Activated CD8-positive, alpha-beta T cell treated with anti-CD3 and anti-CD28 coated beads, Interleukin-2, amount 10 ng/mL, durations not matched to agents 7 days and 5 days (primary cell): ENCODE measurements around the gene ABCC11. TPM values are rescaled to one million over a fixed set of nuclear protein-coding genes. Genes with fewer than 3 reads are reported as not detected.
A peak's percentile ranks its signal among the peaks of the same experiment; 100 is the strongest.

ENCODE experiments used
- ATAC-seq: fragments of 150-1000 bp; cut with Tn5 transposase; one replicate; pipeline ENCODE4 v1.10.0; 2021; ENCODE audit warnings: moderate library complexity
- CTCF ChIA-PET: fragments of 350-600 bp; sonication (Branson Sonifier 250); formaldehyde crosslinking; loops from one replicate; lab custom pipeline; 2021; ENCODE audit warnings: antibody characterized with exemption; lab: Charles Lee
- POLR2A ChIA-PET: fragments of 350-600 bp; sonication (Branson Sonifier 250); formaldehyde crosslinking; loops from one replicate; lab custom pipeline; 2021; ENCODE audit warnings: antibody characterized with exemption; lab: Charles Lee
- DNase-seq: peaks from one replicate; pipeline ENCODE4 v3.0.0-alpha.2; 2020
- H3K27ac Mint-ChIP-seq: one replicate; pipeline ENCODE4 v1.8.0; 2021; ENCODE audit warnings: mild to moderate bottlenecking, mixed read lengths
- H3K27me3 Mint-ChIP-seq: one replicate; pipeline ENCODE4 v1.8.0; 2021; ENCODE audit warnings: low read depth, mixed read lengths
- H3K36me3 Mint-ChIP-seq: one replicate; pipeline ENCODE4 v1.8.0; 2021; ENCODE audit warnings: low read depth, mixed read lengths
- H3K4me1 Mint-ChIP-seq: one replicate; pipeline ENCODE4 v1.8.0; 2021; ENCODE audit warnings: low read depth, mixed read lengths
- H3K4me3 Mint-ChIP-seq: one replicate; pipeline ENCODE4 v1.8.0; 2021; ENCODE audit warnings: mild to moderate bottlenecking, mixed read lengths
- H3K9me3 Mint-ChIP-seq: one replicate; pipeline ENCODE4 v1.8.0; 2022; ENCODE audit warnings: mixed read lengths; ENCODE audit not compliant: insufficient read depth
- total RNA-seq, 2 experiments: library from RNA; stranded (reverse); gene quantifications; one replicate each; pipeline ENCODE4 v1.2.3, GENCODE V29; 2021

The ABCC11 gene
- total RNA-seq, 2 experiments from 2014 or later = not detected

DNA sequence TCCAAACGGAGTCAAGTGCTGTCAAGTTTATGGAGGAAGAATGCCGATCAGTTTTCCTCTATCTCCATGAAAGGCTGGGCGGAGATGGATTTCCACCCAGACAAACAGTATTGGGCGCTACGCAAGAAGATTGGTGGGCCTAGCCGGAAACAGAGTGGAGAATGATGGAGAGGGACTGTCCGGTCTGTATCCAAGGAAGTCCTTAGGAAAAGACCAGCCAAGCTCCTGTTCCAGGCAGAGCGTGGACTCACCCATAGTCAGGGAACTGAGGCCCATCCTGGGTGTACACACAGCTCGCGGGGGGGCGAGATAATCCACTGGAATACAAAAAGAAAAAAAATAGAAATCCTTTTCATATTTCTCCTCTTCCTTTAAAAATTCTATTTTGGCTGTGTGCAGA lies 90.0 kb downstream of the ABCC11 start:
- H3K27me3 Mint-ChIP-seq = peaks cover 12% of the 10 kb centered on the region
- no peaks in the 10 kb centered on the region for H3K9me3 Mint-ChIP-seq
- no peak overlapping the region for H3K27ac Mint-ChIP-seq
- ChIA-PET POLR2A (interaction anchor here (0.7 kb wide), 1 partner anchor 1825 kb away, joined by 3 read pairs; no protein-coding TSS in a partner anchor), CTCF (interaction anchor here (1.1 to 4.7 kb wide), 6 partner anchors 9 to 1119 kb away, joined by 3 to 33 read pairs (median 8); partner anchors contain the start of gene NETO2)
- no peak for DNase-seq
- no peaks in the 10 kb centered on the region for H3K36me3 Mint-ChIP-seq
- H3K4me1 Mint-ChIP-seq = peaks cover 14% of the 10 kb centered on the region
- no peak overlapping the region for H3K4me3 Mint-ChIP-seq
- no peak for ATAC-seq

DNA sequence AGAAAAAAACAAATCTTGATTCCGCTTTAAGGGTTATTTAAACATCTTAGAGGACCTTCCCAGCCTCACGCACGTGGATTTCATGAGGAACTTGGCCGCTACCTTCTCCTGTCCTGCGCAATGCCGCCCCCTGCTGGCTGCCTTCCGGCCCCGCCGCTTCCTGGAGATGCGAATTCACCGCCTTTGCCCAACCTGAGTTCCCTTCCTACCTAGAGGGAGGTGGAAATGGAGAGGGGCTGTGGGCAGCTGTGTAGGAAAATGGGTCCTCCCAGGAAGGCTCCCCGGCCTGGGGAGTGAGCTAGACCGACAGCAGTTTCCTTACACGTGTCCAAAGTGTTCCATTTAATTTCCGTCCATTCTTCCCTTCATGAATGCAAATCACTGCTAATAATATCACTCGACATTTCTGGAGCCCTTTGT lies 90.5 kb downstream of the ABCC11 start:
- H3K27me3 Mint-ChIP-seq = peaks cover 10% of the 10 kb centered on the region
- peaks cover 14% of the 10 kb centered on the region for H3K4me1 Mint-ChIP-seq
- no peak overlapping the region for H3K27ac Mint-ChIP-seq

DNA sequence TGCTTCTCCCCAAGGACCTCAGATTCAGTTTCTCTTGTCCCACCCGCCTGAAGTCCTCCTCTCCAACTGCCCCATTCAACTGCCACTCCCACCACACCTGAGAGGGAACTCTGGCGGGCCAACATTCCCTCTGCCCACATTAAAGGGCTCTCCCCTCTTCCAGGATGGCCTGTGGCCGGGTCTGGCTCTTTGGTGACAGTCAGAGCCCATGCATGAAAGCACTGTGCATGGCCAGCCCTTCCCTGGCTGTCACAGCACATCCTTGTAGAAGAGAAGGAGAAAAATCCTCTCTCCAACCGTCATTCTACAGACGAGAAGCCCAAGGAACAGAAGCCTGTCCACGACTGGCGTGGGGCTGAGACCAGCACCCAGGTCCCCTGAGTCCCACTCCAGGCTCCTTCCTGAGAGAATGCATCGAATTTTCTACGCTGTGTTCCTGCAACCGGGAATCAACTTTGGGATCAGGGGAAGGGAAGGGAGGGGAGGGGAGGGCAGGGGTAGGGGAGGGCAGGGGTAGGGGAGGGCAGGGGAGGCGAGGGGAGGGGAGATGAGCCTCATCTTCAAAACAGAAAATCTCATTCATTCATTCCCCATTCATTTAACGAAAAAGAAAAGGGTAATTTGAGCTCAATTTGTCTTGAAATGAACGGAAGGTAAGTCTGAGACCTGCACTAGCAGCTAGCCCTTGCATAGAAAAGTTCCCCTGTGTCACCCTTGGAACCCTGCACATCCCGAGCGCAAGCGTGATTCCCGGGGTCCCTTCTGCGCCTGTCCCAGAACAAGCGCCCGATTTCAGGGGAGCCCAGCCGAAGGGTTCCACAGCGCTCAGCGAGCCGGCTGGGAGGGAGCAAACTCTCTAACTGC lies 91.2 kb downstream of the ABCC11 start, which contains the start of gene ABCC12:
TSS of gene ABCC12 (minus strand) at position 68 of the 864 bp plus-strand sequence. CDS start 9,569 bp downstream, outside the sequence.
- H3K27me3 Mint-ChIP-seq = peaks cover 10% of the 10 kb centered on the region
- no peak for DNase-seq
- no peaks in the 10 kb centered on the region for H3K9me3 Mint-ChIP-seq
- POLR2A ChIA-PET = no interaction called here
- H3K36me3 Mint-ChIP-seq = no peaks in the 10 kb centered on the region
- H3K4me1 Mint-ChIP-seq = peaks cover 14% of the 10 kb centered on the region
- no peak for ATAC-seq
- no peak within 1 kb of the TSS for H3K4me3 Mint-ChIP-seq
- CTCF ChIA-PET = interaction anchor here (0.7 to 4.7 kb wide), 9 partner anchors 9 to 1302 kb away, joined by 3 to 33 read pairs (median 5); partner anchors contain the start of gene NETO2
- no peak within 1 kb of the TSS for H3K27ac Mint-ChIP-seq

More for the DNA sequence above, 90.5 kb downstream of the ABCC11 start:
- ChIA-PET CTCF (interaction anchor here (1.1 to 4.7 kb wide), 8 partner anchors 8 to 1119 kb away, joined by 3 to 33 read pairs (median 5); partner anchors contain the start of gene NETO2), POLR2A (interaction anchor here (0.7 kb wide), 1 partner anchor 1825 kb away, joined by 3 read pairs; no protein-coding TSS in a partner anchor)
- Mint-ChIP-seq H3K36me3 (no peaks in the 10 kb centered on the region), H3K9me3 (no peaks in the 10 kb centered on the region), H3K4me3 (no peak overlapping the region)
- peak; percentile 83 for DNase-seq
- ATAC-seq = peak; percentile 72

DNA sequence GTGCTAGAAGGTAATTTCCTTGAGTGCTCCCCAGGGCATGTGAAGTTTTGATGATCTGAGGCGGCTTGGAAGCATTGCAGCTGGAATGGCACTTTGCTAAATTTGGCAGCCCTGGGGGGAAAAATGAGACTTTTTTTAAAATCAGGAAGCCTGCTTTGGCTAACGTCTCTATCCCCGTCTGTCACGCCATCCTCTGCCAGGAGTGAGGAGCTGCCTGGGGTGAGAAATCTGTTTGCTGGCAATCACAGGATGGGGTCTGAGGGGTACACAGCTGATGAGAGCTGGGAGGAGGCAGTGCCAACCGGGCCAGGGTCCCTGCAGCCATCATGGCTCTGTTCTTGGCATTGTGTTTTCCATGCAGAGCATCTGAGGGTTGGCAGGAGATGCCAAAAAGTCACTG lies 93.6 kb downstream of the ABCC11 start:
- ATAC-seq = no peak
- H3K9me3 Mint-ChIP-seq = no peaks in the 10 kb centered on the region
- no peak for DNase-seq
- ChIA-PET POLR2A (no interaction called here), CTCF (interaction anchor here (2.2 to 3.7 kb wide), 2 partner anchors 11 to 1012 kb away, joined by 5 to 18 read pairs; no protein-coding TSS in a partner anchor)
- H3K4me3 Mint-ChIP-seq = no peak overlapping the region
- peaks cover 14% of the 10 kb centered on the region for H3K4me1 Mint-ChIP-seq
- H3K36me3 Mint-ChIP-seq = no peaks in the 10 kb centered on the region
- peaks cover 12% of the 10 kb centered on the region for H3K27me3 Mint-ChIP-seq
- no peak overlapping the region for H3K27ac Mint-ChIP-seq

DNA sequence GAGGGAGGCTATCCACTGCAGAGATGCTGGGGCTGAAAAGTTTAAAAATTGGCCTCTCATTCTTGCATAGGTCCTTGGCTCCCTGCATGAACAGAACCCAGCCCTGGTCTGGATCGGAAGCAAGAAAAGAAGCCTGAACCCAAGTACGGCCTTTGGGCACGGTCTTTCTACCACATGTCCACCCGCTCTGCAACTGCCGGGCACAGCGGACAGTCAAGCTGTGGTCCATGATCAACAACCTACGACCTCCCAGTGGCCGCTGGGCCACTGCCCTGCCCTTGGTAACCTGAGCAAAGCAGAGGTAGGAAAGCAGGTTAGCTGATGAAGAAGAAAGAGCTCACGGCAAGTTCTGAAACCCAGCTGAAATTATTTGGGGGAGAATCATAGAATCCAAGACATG lies 95.1 kb downstream of the ABCC11 start:
- POLR2A ChIA-PET = no interaction called here
- CTCF ChIA-PET = interaction anchor here (2.2 to 3.7 kb wide), 2 partner anchors 13 to 1010 kb away, joined by 5 to 18 read pairs; no protein-coding TSS in a partner anchor
- Mint-ChIP-seq H3K9me3 (no peaks in the 10 kb centered on the region), H3K27ac (no peak overlapping the region), H3K4me3 (no peak overlapping the region), H3K36me3 (no peaks in the 10 kb centered on the region), H3K4me1 (peaks cover 4% of the 10 kb centered on the region), H3K27me3 (peaks cover 8% of the 10 kb centered on the region)
- DNase-seq (no peak), ATAC-seq (no peak)

DNA sequence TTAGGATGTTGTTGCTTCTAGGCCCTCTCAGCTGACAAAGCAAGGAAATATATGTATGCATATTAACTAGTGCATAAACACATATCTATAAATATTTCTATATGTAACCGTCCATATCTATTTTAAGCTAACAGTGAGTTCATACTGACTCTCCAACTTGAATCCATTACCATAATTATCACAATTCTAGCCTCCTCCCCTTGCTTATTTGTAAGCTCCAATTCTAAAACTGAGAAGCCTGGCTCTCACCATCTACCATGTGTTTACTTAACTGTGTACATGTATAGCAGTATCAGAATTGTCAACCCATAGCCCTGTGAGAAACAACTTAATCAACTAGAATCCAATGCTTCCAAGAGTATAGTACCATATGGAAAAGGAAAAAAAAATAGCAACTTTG lies 96.6 kb downstream of the ABCC11 start:
- ChIA-PET CTCF (no interaction called here), POLR2A (no interaction called here)
- ATAC-seq (no peak), DNase-seq (no peak)
- Mint-ChIP-seq H3K27ac (no peak overlapping the region), H3K27me3 (peaks cover 12% of the 10 kb centered on the region), H3K9me3 (no peaks in the 10 kb centered on the region), H3K36me3 (no peaks in the 10 kb centered on the region), H3K4me1 (no peaks in the 10 kb centered on the region), H3K4me3 (no peak overlapping the region)

DNA sequence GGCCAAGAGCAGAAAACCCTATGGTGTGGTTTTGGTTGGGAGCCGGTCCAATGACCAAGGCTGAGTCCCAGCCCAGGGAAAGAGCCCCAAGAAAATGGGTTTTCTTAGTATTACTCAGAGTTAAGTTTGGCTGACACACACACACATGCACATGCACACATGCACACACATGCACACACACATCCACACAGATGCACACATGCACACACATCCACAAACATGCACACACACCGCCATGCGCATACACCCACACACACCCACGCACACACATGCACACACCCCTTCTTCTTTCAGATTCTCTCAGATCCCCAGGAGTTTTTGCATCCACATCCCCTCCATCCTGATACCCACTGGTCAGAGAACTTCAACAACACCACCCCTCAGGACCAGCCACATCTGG lies 100.6 kb downstream of the ABCC11 start:
- ATAC-seq (no peak), DNase-seq (no peak)
- ChIA-PET CTCF (no interaction called here), POLR2A (no interaction called here)
- Mint-ChIP-seq H3K9me3 (no peaks in the 10 kb centered on the region), H3K4me1 (no peaks in the 10 kb centered on the region), H3K27ac (no peak overlapping the region), H3K27me3 (peaks cover 8% of the 10 kb centered on the region), H3K36me3 (no peaks in the 10 kb centered on the region), H3K4me3 (no peak overlapping the region)

DNA sequence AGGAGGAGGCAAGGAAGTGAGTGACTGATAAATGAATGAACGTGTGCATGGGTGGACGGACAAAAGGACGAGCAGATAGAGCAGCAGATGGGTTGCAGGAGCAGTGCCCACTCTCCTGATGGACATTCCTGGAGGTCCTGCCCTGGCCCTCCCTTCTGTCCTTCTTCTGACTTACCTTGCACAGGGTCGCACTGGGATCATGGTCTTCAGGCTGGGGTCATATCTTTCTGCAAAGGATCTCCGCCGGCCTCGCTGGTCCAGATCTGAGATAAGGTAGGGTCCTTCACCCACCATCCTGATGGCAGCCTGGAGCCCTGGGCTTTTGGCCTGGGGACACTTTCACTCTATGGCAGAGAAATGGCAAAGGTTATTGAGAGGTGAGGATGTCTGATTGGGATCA lies 101.2 kb downstream of the ABCC11 start:
- ATAC-seq (no peak), DNase-seq (no peak)
- CTCF ChIA-PET = no interaction called here
- no peaks in the 10 kb centered on the region for H3K36me3 Mint-ChIP-seq
- H3K4me1 Mint-ChIP-seq = no peaks in the 10 kb centered on the region
- no peak overlapping the region for H3K27ac Mint-ChIP-seq
- H3K27me3 Mint-ChIP-seq = peaks cover 8% of the 10 kb centered on the region
- POLR2A ChIA-PET = no interaction called here
- no peaks in the 10 kb centered on the region for H3K9me3 Mint-ChIP-seq
- no peak overlapping the region for H3K4me3 Mint-ChIP-seq

DNA sequence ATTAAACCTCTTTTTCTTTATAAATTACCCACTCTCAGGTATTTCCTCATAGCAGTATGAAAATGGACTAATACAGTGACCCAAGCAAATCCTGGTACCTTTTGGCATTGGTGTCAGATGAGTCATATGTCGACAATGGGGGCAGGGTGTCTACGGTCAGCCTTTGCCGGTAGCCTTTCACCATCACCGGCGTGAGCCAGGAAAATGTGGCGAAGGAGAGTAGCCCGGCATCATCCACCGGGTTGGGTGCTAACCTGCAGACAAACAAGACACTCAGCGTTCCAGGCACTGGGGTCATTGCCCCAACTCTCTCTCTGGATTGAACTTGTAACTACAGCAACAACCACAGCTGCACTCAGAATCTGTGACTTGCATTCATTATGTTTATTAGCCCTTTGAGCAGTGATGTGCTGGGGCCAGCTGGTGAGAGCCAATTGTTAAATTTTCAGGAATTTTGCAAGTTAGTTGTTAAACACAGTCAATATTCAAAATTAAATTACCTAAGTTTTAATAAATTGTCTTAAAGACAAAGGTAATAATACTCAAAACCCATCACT lies 103.4 kb downstream of the ABCC11 start:
- ATAC-seq (no peak), DNase-seq (no peak)
- no peaks in the 10 kb centered on the region for H3K9me3 Mint-ChIP-seq
- H3K4me3 Mint-ChIP-seq = no peak overlapping the region
- POLR2A ChIA-PET = no interaction called here
- H3K36me3 Mint-ChIP-seq = no peaks in the 10 kb centered on the region
- no peak overlapping the region for H3K27ac Mint-ChIP-seq
- CTCF ChIA-PET = no interaction called here
- no peaks in the 10 kb centered on the region for H3K4me1 Mint-ChIP-seq
- peaks cover 4% of the 10 kb centered on the region for H3K27me3 Mint-ChIP-seq

DNA sequence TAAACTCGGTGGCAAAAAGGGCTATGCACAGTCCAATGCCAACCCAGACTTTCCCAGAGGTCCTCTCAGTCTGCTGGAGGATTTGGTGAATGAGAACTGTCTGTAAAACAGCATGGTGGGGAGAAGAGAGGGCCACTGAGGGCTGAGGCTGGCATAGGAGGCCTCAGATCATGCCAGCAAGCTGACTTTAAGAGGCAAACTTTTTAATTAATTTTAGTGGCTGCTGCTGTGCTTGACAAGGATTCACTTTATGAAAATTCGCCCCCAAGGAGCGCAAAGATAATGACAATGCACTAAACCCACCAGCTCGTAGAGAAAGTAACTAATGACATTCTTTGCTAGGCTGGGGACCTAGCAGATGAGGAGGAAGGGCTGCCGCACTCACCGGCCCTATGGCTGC lies 106.5 kb downstream of the ABCC11 start:
- Mint-ChIP-seq H3K27me3 (no peaks in the 10 kb centered on the region), H3K4me3 (no peak overlapping the region), H3K4me1 (no peaks in the 10 kb centered on the region), H3K36me3 (no peaks in the 10 kb centered on the region), H3K27ac (no peak overlapping the region), H3K9me3 (no peaks in the 10 kb centered on the region)
- DNase-seq (no peak), ATAC-seq (no peak)
- ChIA-PET POLR2A (no interaction called here), CTCF (no interaction called here)

DNA sequence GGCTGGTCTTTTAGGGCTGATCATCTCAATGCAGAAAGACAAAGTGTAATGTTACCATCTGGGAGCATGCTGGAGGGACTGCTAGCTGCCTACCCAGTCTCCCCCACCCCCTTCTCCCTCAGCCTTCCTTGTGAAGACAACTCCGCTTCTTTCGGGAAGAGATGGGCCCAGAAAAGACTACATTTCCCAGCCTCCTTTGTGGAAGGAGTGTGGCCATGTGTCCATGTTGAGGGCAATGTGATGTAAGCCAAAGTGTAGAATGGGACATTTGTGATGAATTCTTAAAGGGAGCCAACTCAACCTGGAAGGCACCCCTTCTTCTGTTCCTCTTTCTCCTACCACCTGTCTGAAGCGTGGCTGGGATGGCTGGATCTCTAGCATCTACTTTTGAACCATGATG lies 107.8 kb downstream of the ABCC11 start:
- CTCF ChIA-PET = no interaction called here

DNA sequence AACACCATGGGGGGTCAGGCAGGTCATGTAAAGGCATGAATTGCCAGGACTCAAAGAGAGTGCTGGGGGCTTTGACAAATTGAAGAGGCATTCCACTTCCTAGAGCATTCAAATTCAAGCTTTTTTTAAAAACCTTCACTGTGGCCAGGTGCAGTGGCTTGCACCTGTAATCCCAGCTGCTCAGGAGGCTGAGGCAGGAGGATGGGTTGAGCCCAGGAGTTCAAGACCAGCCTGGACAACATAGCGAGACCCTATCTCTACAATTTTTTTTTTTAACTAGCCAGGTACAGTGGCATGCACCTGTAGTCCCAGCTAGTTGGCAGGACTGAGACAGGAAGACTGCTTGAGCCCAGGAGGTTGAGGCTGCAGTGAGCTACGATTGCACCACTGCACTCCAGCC lies 108.8 kb downstream of the ABCC11 start:
- H3K36me3 Mint-ChIP-seq = no peaks in the 10 kb centered on the region
- no peak overlapping the region for H3K27ac Mint-ChIP-seq
- ATAC-seq = no peak
- ChIA-PET CTCF (no interaction called here), POLR2A (no interaction called here)
- H3K4me1 Mint-ChIP-seq = no peaks in the 10 kb centered on the region
- H3K27me3 Mint-ChIP-seq = no peaks in the 10 kb centered on the region
- no peak overlapping the region for H3K4me3 Mint-ChIP-seq
- no peaks in the 10 kb centered on the region for H3K9me3 Mint-ChIP-seq
- DNase-seq = no peak

More for the DNA sequence above, 107.8 kb downstream of the ABCC11 start:
- no peaks in the 10 kb centered on the region for H3K27me3 Mint-ChIP-seq
- no peak overlapping the region for H3K4me3 Mint-ChIP-seq
- H3K36me3 Mint-ChIP-seq = no peaks in the 10 kb centered on the region
- ATAC-seq = no peak
- no peaks in the 10 kb centered on the region for H3K9me3 Mint-ChIP-seq
- H3K27ac Mint-ChIP-seq = no peak overlapping the region
- no peaks in the 10 kb centered on the region for H3K4me1 Mint-ChIP-seq
- DNase-seq = no peak
- POLR2A ChIA-PET = no interaction called here
